Trophoblast cell (in vitro differentiated cells and primary cell): Measurements from ENCODE around the gene IGF2R.

Experiments used
- DNase-seq, 2 donors: peaks; one replicate each; pipeline ENCODE4 v3.0.0-alpha.2; 2016
- H2AFZ ChIP-seq: 2 replicates; pipeline ENCODE4 v1.6.1; 2013; ENCODE audit warnings: low read length, moderate library complexity, mild to moderate bottlenecking; ENCODE audit not compliant: insufficient read depth, poor library complexity
- H2AK5ac ChIP-seq: 2 replicates; pipeline ENCODE4 v1.6.1; 2013; ENCODE audit warnings: mild to moderate bottlenecking, low read length
- H2BK120ac ChIP-seq: 2 replicates; pipeline ENCODE4 v1.6.1; 2013; ENCODE audit warnings: low read length, mild to moderate bottlenecking, moderate library complexity; ENCODE audit not compliant: insufficient read depth, poor library complexity
- H2BK12ac ChIP-seq: 2 replicates; pipeline ENCODE4 v1.6.1; 2013; ENCODE audit warnings: mild to moderate bottlenecking, low read length, moderate library complexity
- H2BK5ac ChIP-seq: 2 replicates; pipeline ENCODE4 v1.6.1; 2013; ENCODE audit warnings: low read length, low read depth, moderate library complexity, mild to moderate bottlenecking; ENCODE audit not compliant: poor library complexity
- H3K14ac ChIP-seq: 2 replicates; pipeline ENCODE4 v1.6.1; 2013; ENCODE audit warnings: mild to moderate bottlenecking, low read length
- H3K18ac ChIP-seq: 2 replicates; pipeline ENCODE4 v1.6.1; 2013; ENCODE audit warnings: mild to moderate bottlenecking, low read length
- H3K23ac ChIP-seq: 2 replicates; pipeline ENCODE4 v1.6.1; 2013; ENCODE audit warnings: low read length
- H3K27ac ChIP-seq: 2 replicates; pipeline ENCODE4 v1.5.1; 2013; ENCODE audit warnings: low read depth, mild to moderate bottlenecking, inconsistent platforms, low read length, moderate library complexity
- H3K27me3 ChIP-seq: 2 replicates; pipeline ENCODE4 v1.6.1; 2013; ENCODE audit warnings: inconsistent platforms, mild to moderate bottlenecking, low read length, moderate library complexity; ENCODE audit not compliant: insufficient read depth
- H3K36me3 ChIP-seq, 2 experiments: 1 replicate in 1 of 2; 2 replicates in 1 of 2; pipeline ENCODE4 v1.6.1; 2013; ENCODE audit warnings: low read length in 2 of 2, mild to moderate bottlenecking in 2 of 2, moderate library complexity in 1 of 2; ENCODE audit not compliant: insufficient read depth in 2 of 2, control insufficient read depth in 1 of 2
- H3K4ac ChIP-seq: 2 replicates; pipeline ENCODE4 v1.6.1; 2013; ENCODE audit warnings: low read depth, mild to moderate bottlenecking, low read length, moderate library complexity
- H3K4me1 ChIP-seq, 2 experiments: 1 replicate in 1 of 2; 2 replicates in 1 of 2; pipeline ENCODE4 v1.6.1; 2013; ENCODE audit warnings: low read length in 2 of 2, mild to moderate bottlenecking in 2 of 2, moderate library complexity in 1 of 2; ENCODE audit not compliant: insufficient read depth in 2 of 2, control insufficient read depth in 1 of 2
- H3K4me2 ChIP-seq: 2 replicates; pipeline ENCODE4 v1.6.1; 2013; ENCODE audit warnings: inconsistent platforms, mild to moderate bottlenecking, low read length, moderate library complexity
- H3K4me3 ChIP-seq: 2 replicates; pipeline ENCODE4 v1.5.1; 2013; ENCODE audit warnings: mild to moderate bottlenecking, low read depth, low read length, inconsistent platforms
- H3K79me1 ChIP-seq: one replicate; pipeline ENCODE4 v1.6.1; 2013; ENCODE audit warnings: low read length
- H3K79me2 ChIP-seq: 2 replicates; pipeline ENCODE4 v1.6.1; 2013; ENCODE audit warnings: low read length, mild to moderate bottlenecking; ENCODE audit not compliant: control insufficient read depth, insufficient read depth, poor library complexity
- H3K9ac ChIP-seq: 2 replicates; pipeline ENCODE4 v1.6.1; 2013; ENCODE audit warnings: mild to moderate bottlenecking, low read length
- H3K9me3 ChIP-seq: 2 replicates; pipeline ENCODE4 v1.6.1; 2013; ENCODE audit warnings: low read depth, mild to moderate bottlenecking, control low read depth, inconsistent platforms, low read length; ENCODE audit not compliant: insufficient read depth
- H4K12ac ChIP-seq: 2 replicates; pipeline ENCODE4 v1.6.1; 2013; ENCODE audit warnings: low read depth, mild to moderate bottlenecking, low read length, moderate library complexity
- H4K8ac ChIP-seq: 2 replicates; pipeline ENCODE4 v1.6.1; 2013; ENCODE audit warnings: low read depth, mild to moderate bottlenecking, low read length, moderate library complexity
- H4K91ac ChIP-seq: one replicate; pipeline ENCODE4 v1.6.1; 2013; ENCODE audit warnings: low read depth, mild to moderate bottlenecking, low read length, moderate library complexity
- WGBS: extraction: QIAGEN DNeasy Blood & Tissue Kit; methylation state at CpG from one replicate; pipeline ENCODE4 v1.1.7; 2013; ENCODE audit warnings: missing lambda C conversion rate; ENCODE audit not compliant: insufficient read length, insufficient coverage; ENCODE audit errors: extremely low coverage; 5-methylcytosine and 5-hydroxymethylcytosine counted together

The IGF2R gene

GRCh38 chr6:160013987-160014868 lies 45.3 kb downstream of the IGF2R start:
- H3K23ac ChIP-seq, result no peak overlapping the region
- H4K8ac ChIP-seq, result no peak overlapping the region
- peaks cover 0 to 1% of the 10 kb centered on the region in 2 experiments for H3K4me1 ChIP-seq
- H3K9me3 ChIP-seq, result no peaks in the 10 kb centered on the region
- H3K36me3 ChIP-seq, result peaks cover 22 to 26% of the 10 kb centered on the region in 2 experiments
- no peak overlapping the region for H2BK12ac ChIP-seq
- H4K91ac ChIP-seq, result no peak overlapping the region
- H2AFZ ChIP-seq, result no peak overlapping the region
- H2BK120ac ChIP-seq, result no peak overlapping the region
- H3K79me2 ChIP-seq, result no peaks in the 10 kb centered on the region
- no peak overlapping the region for H3K4me2 ChIP-seq
- H3K18ac ChIP-seq, result no peak overlapping the region
- H4K12ac ChIP-seq, result no peak overlapping the region
- no peak overlapping the region for H3K4me3 ChIP-seq
- no peaks in the 10 kb centered on the region for H3K79me1 ChIP-seq
- H3K4ac ChIP-seq, result no peak overlapping the region
- H2BK5ac ChIP-seq, result no peak overlapping the region
- WGBS, result no CpG with 5 or more reads among the region's 4 CpGs
- no peak for DNase-seq
- H3K14ac ChIP-seq, result no peak overlapping the region
- no peak overlapping the region for H2AK5ac ChIP-seq
- H3K9ac ChIP-seq, result no peak overlapping the region
- no peaks in the 10 kb centered on the region for H3K27me3 ChIP-seq
- no peak overlapping the region for H3K27ac ChIP-seq

GRCh38 chr6:160014869-160015182 lies 45.9 kb downstream of the IGF2R start:
- H2AFZ ChIP-seq, result no peak overlapping the region
- no peak overlapping the region for H2AK5ac ChIP-seq
- H2BK12ac ChIP-seq, result no peak overlapping the region
- H3K23ac ChIP-seq, result no peak overlapping the region
- H2BK120ac ChIP-seq, result no peak overlapping the region
- H3K14ac ChIP-seq, result no peak overlapping the region
- no peaks in the 10 kb centered on the region for H3K79me1 ChIP-seq
- H3K27ac ChIP-seq, result no peak overlapping the region
- peaks cover 22 to 26% of the 10 kb centered on the region in 2 experiments for H3K36me3 ChIP-seq
- no peak overlapping the region for H3K4me3 ChIP-seq
- H4K91ac ChIP-seq, result no peak overlapping the region
- H3K9me3 ChIP-seq, result no peaks in the 10 kb centered on the region
- H3K4me1 ChIP-seq, result peaks cover 0 to 1% of the 10 kb centered on the region in 2 experiments
- no peak for DNase-seq
- no peaks in the 10 kb centered on the region for H3K27me3 ChIP-seq
- H3K4me2 ChIP-seq, result no peak overlapping the region
- no CpG with 5 or more reads among the region's 2 CpGs for WGBS
- H4K8ac ChIP-seq, result no peak overlapping the region
- H4K12ac ChIP-seq, result no peak overlapping the region
- no peak overlapping the region for H3K18ac ChIP-seq
- H3K9ac ChIP-seq, result no peak overlapping the region
- no peaks in the 10 kb centered on the region for H3K79me2 ChIP-seq
- no peak overlapping the region for H3K4ac ChIP-seq
- H2BK5ac ChIP-seq, result no peak overlapping the region

- H3K27ac ChIP-seq, result no peak overlapping the region
- H3K9ac ChIP-seq, result no peak overlapping the region
- H4K91ac ChIP-seq, result no peak overlapping the region
- no peak overlapping the region for H3K4me3 ChIP-seq
- H2BK120ac ChIP-seq, result no peak overlapping the region
- H3K23ac ChIP-seq, result no peak overlapping the region
- H3K14ac ChIP-seq, result no peak overlapping the region
- H2AK5ac ChIP-seq, result no peak overlapping the region
- H3K4ac ChIP-seq, result no peak overlapping the region
- no peak for DNase-seq
- H4K8ac ChIP-seq, result no peak overlapping the region
- WGBS, result no CpG with 5 or more reads among the region's 10 CpGs
- H2BK5ac ChIP-seq, result no peak overlapping the region
- no peak overlapping the region for H4K12ac ChIP-seq
- H2AFZ ChIP-seq, result no peak overlapping the region
- H3K9me3 ChIP-seq, result no peaks in the 10 kb centered on the region
- peaks cover 0 to 1% of the 10 kb centered on the region in 2 experiments for H3K4me1 ChIP-seq
- peaks cover 17 to 21% of the 10 kb centered on the region in 2 experiments for H3K36me3 ChIP-seq
- H3K79me1 ChIP-seq, result no peaks in the 10 kb centered on the region
- H3K18ac ChIP-seq, result no peak overlapping the region
- H3K79me2 ChIP-seq, result no peaks in the 10 kb centered on the region
- H3K27me3 ChIP-seq, result no peaks in the 10 kb centered on the region
- no peak overlapping the region for H3K4me2 ChIP-seq
- no peak overlapping the region for H2BK12ac ChIP-seq
These were observed 47.1 kb downstream of the IGF2R start for GRCh38 chr6:160015778-160016684.

- Histone ChIP-seq H3K27me3 (no peaks in the 10 kb centered on the region), H3K4me3 (no peak overlapping the region), H3K79me1 (no peaks in the 10 kb centered on the region), H3K14ac (no peak overlapping the region), H3K4me1 (no peaks in the 10 kb centered on the region), H3K27ac (no peak overlapping the region), H3K9ac (no peak overlapping the region), H2AFZ (no peak overlapping the region), H2BK5ac (no peak overlapping the region), H2BK12ac (no peak overlapping the region), H3K9me3 (no peaks in the 10 kb centered on the region), H3K18ac (no peak overlapping the region), H4K8ac (no peak overlapping the region), H3K36me3 (peaks cover 8 to 15% of the 10 kb centered on the region in 2 experiments), H3K79me2 (no peaks in the 10 kb centered on the region), H2BK120ac (no peak overlapping the region), H2AK5ac (no peak overlapping the region), H4K12ac (no peak overlapping the region), H3K4me2 (no peak overlapping the region), H3K23ac (no peak overlapping the region), H4K91ac (no peak overlapping the region), H3K4ac (no peak overlapping the region)
- DNase-seq, result no peak
- no CpG with 5 or more reads among the region's 1 CpG for WGBS
These were observed 53.2 kb downstream of the IGF2R start for GRCh38 chr6:160022101-160022500.
